WTC11 (cell line): ENCODE data around the gene RSPH4A. TPM values are rescaled to one million over a fixed set of nuclear protein-coding genes. Genes with fewer than 3 reads are reported as not detected.

Experiments used
- ATAC-seq: fragments of 200-7000 bp; cut with Tn5 transposase; 2 replicates; pipeline ENCODE4 v1.10.0; 2021; ENCODE audit warnings: mild to moderate bottlenecking, moderate library complexity
- Bru-seq: library from RNA; stranded (reverse); fragments of 400-500 nt; gene quantifications from one replicate; lab custom pipeline; 2021; lab: Mats Ljungman, UMichigan
- CTCF ChIA-PET: fragments of 300-600 bp; sonication (Branson Sonifier 250); formaldehyde crosslinking; loops from one replicate; lab custom pipeline; 2021; ENCODE audit warnings: antibody characterized with exemption; lab: Charles Lee
- POLR2A ChIA-PET: fragments of 350-600 bp; sonication (Branson Sonifier 250); formaldehyde crosslinking; loops from one replicate; lab custom pipeline; 2021; ENCODE audit warnings: antibody characterized with exemption; lab: Charles Lee
- DNase-seq: peaks from one replicate; pipeline ENCODE4 v3.0.0; 2021; ENCODE audit warnings: low spot score
- H3K27ac Mint-ChIP-seq: 2 replicates; pipeline ENCODE4 v1.8.0; 2021; ENCODE audit warnings: mixed read lengths
- H3K27me3 Mint-ChIP-seq: 2 replicates; pipeline ENCODE4 v1.8.0; 2021; ENCODE audit warnings: low read depth, mild to moderate bottlenecking, moderate library complexity, mixed read lengths
- H3K36me3 Mint-ChIP-seq: 2 replicates; pipeline ENCODE4 v1.8.0; 2021; ENCODE audit warnings: mixed read lengths
- H3K4me1 Mint-ChIP-seq: 2 replicates; pipeline ENCODE4 v1.8.0; 2022; ENCODE audit warnings: mixed read lengths
- H3K4me3 Mint-ChIP-seq: 2 replicates; pipeline ENCODE4 v1.8.0; 2021; ENCODE audit warnings: mild to moderate bottlenecking, moderate library complexity, mixed read lengths
- H3K9me3 Mint-ChIP-seq: 2 replicates; pipeline ENCODE4 v1.8.0; 2021; ENCODE audit warnings: mixed read lengths
- ATF1 ChIP-seq: sonication (generic); formaldehyde crosslinking; IDR thresholded peaks from 2 replicates; pipeline ENCODE4 v1.8.1; 2023; ENCODE audit warnings: mild to moderate bottlenecking, moderate library complexity, missing genetic modification reagents
- CREB1 ChIP-seq: sonication (generic); formaldehyde crosslinking; IDR thresholded peaks from 2 replicates; pipeline ENCODE4 v1.8.0; 2023; ENCODE audit warnings: mild to moderate bottlenecking, missing genetic modification reagents
- CREM ChIP-seq: sonication (generic); formaldehyde crosslinking; IDR thresholded peaks from 2 replicates; pipeline ENCODE4 v1.8.1; 2022; ENCODE audit warnings: mild to moderate bottlenecking, missing genetic modification reagents, moderate library complexity
- ESRRA ChIP-seq: sonication (generic); formaldehyde crosslinking; IDR thresholded peaks from 2 replicates; pipeline ENCODE4 v1.8.1; 2022; ENCODE audit warnings: mild to moderate bottlenecking, missing genetic modification reagents, borderline replicate concordance
- FOXK1 ChIP-seq: sonication (generic); formaldehyde crosslinking; IDR thresholded peaks from 2 replicates; pipeline ENCODE4 v1.8.0; 2022; ENCODE audit warnings: mild to moderate bottlenecking, moderate library complexity, missing genetic modification reagents
- GABPB1 ChIP-seq: sonication (generic); formaldehyde crosslinking; IDR thresholded peaks from 2 replicates; pipeline ENCODE4 v1.8.1; 2023; ENCODE audit warnings: mild to moderate bottlenecking, missing genetic modification reagents
- HMGA2 ChIP-seq: fragments of 250-450 bp; sonication (Bioruptor Pico); IDR thresholded peaks from 2 replicates; pipeline ENCODE4 v1.4.0; 2021; ENCODE audit warnings: mild to moderate bottlenecking, moderate library complexity
- MXD4 ChIP-seq: fragments of 250-450 bp; sonication (Bioruptor Pico); IDR thresholded peaks from 2 replicates; pipeline ENCODE4 v1.8.0; 2021; ENCODE audit warnings: mild to moderate bottlenecking, moderate library complexity, borderline replicate concordance
- NFYB ChIP-seq: sonication (generic); formaldehyde crosslinking; conservative IDR thresholded peaks from 2 replicates; pipeline ENCODE4 v1.8.0; 2022; ENCODE audit warnings: low read depth, missing genetic modification reagents
- NR1H2 ChIP-seq: sonication (generic); formaldehyde crosslinking; IDR thresholded peaks from 2 replicates; pipeline ENCODE4 v1.9.0; 2021; ENCODE audit warnings: mild to moderate bottlenecking, moderate library complexity, missing genetic modification reagents
- PRRX2 ChIP-seq: fragments of 250-450 bp; sonication (Bioruptor Pico); IDR thresholded peaks from 2 replicates; pipeline ENCODE4 v1.8.0; 2021; ENCODE audit warnings: mild to moderate bottlenecking
- SMAD4 ChIP-seq: sonication (generic); formaldehyde crosslinking; IDR thresholded peaks from 2 replicates; pipeline ENCODE4 v1.8.0; 2022; ENCODE audit warnings: mild to moderate bottlenecking, missing genetic modification reagents
- SOX15 ChIP-seq: fragments of 250-450 bp; sonication (Bioruptor Pico); IDR thresholded peaks from 2 replicates; pipeline ENCODE4 v1.9.0; 2021; ENCODE audit warnings: mild to moderate bottlenecking
- SP1 ChIP-seq: sonication (generic); formaldehyde crosslinking; conservative IDR thresholded peaks from 2 replicates; pipeline ENCODE4 v1.8.1; 2022; ENCODE audit warnings: missing genetic modification reagents
- TCF7 ChIP-seq: sonication (generic); formaldehyde crosslinking; IDR thresholded peaks from 2 replicates; pipeline ENCODE4 v1.8.0; 2022; ENCODE audit warnings: mild to moderate bottlenecking, low read depth, missing genetic modification reagents, moderate library complexity
- TP53 ChIP-seq: sonication (generic); formaldehyde crosslinking; IDR thresholded peaks from 2 replicates; pipeline ENCODE4 v1.8.1; 2023; ENCODE audit warnings: mild to moderate bottlenecking, missing genetic modification reagents
- ZBTB21 ChIP-seq: sonication (generic); formaldehyde crosslinking; IDR thresholded peaks from 2 replicates; pipeline ENCODE4 v1.8.1; 2023; ENCODE audit warnings: mild to moderate bottlenecking, missing genetic modification reagents, borderline replicate concordance
- ZMAT4 ChIP-seq: fragments of 250-450 bp; sonication (Bioruptor Pico); IDR thresholded peaks from 2 replicates; pipeline ENCODE4 v1.9.0; 2021; ENCODE audit warnings: mild to moderate bottlenecking
- ZNF263 ChIP-seq: sonication (generic); formaldehyde crosslinking; IDR thresholded peaks from 2 replicates; pipeline ENCODE4 v1.8.1; 2022; ENCODE audit warnings: low read depth, mild to moderate bottlenecking, moderate library complexity, missing genetic modification reagents
- ZNF317 ChIP-seq: sonication (generic); formaldehyde crosslinking; IDR thresholded peaks from 2 replicates; pipeline ENCODE4 v1.8.1; 2023; ENCODE audit warnings: low read depth, mild to moderate bottlenecking, moderate library complexity, missing genetic modification reagents, borderline replicate concordance
- ZNF416 ChIP-seq: fragments of 250-450 bp; sonication (Bioruptor Pico); IDR thresholded peaks from 2 replicates; pipeline ENCODE4 v1.9.0; 2021; ENCODE audit warnings: mild to moderate bottlenecking, inconsistent platforms
- long read RNA-seq, 3 experiments: library from RNA in 1 of 3; library from capped mRNA in 1 of 3; library from polyadenylated mRNA in 1 of 3; unstranded in 2 of 3; stranded (forward) in 1 of 3; transcript quantifications; one replicate each; pipeline ENCODE4 v2.0.0, GENCODE V29; 2021
- total RNA-seq: library from RNA; stranded (reverse); gene quantifications from 3 replicates; pipeline ENCODE4 v1.2.3, GENCODE V29; 2021
- TF ChIP-seq, protein P1 (sequence below): sonication (generic); formaldehyde crosslinking; IDR thresholded peaks from 2 replicates; pipeline ENCODE4 v1.8.0; 2022; ENCODE audit warnings: mild to moderate bottlenecking, missing genetic modification reagents
- TF ChIP-seq, protein P2 (sequence below): fragments of 250-450 bp; sonication (Bioruptor Pico); IDR thresholded peaks from 2 replicates; pipeline ENCODE4 v1.8.0; 2021; ENCODE audit warnings: mild to moderate bottlenecking
- TF ChIP-seq, protein P3 (sequence below): sonication (generic); formaldehyde crosslinking; IDR thresholded peaks from 2 replicates; pipeline ENCODE4 v1.8.0; 2022; ENCODE audit warnings: mild to moderate bottlenecking, missing genetic modification reagents
- TF ChIP-seq, protein P4 (sequence below): fragments of 250-450 bp; sonication (Bioruptor Pico); IDR thresholded peaks from 2 replicates; pipeline ENCODE4 v1.9.0; 2021; ENCODE audit warnings: mild to moderate bottlenecking
- TF ChIP-seq, protein P5 (sequence below): sonication (generic); formaldehyde crosslinking; IDR thresholded peaks from 2 replicates; pipeline ENCODE4 v1.8.1; 2022; ENCODE audit warnings: mild to moderate bottlenecking, missing genetic modification reagents, moderate library complexity, borderline replicate concordance

Gene RSPH4A
- total RNA-seq (0.34 to 0.57 TPM (median 0.34 TPM) in 3 replicates), Bru-seq, nascent RNA (percentile 26 among the genes with signal in this experiment)
- long read RNA-seq, experiment 1, partial matches to known transcripts, result 1 of 3 reads
- long read RNA-seq, experiment 1, other reads (novel, unspliced or antisense), result 1 of 3 reads
- long read RNA-seq, experiment 2, result 0 reads
- long read RNA-seq, experiment 3, partial matches to known transcripts, result 0 of 1 reads
- long read RNA-seq, experiment 3, other reads (novel, unspliced or antisense), result 1 of 1 reads

GRCh38 chr6:116615937-116616736 is at the start of gene RSPH4A:
Gene RSPH4A, plus strand, starts transcription at chr6:116616479. Its CDS starts 145 bp downstream, at chr6:116616624.
- peak; percentile 92 for DNase-seq
- ChIA-PET POLR2A (interaction anchor here (0.5 to 1.4 kb wide), 4 partner anchors 9 to 78 kb away, joined by 3 read pairs; no protein-coding TSS in a partner anchor), CTCF (interaction anchor here (0.6 to 1.6 kb wide), 8 partner anchors 12 to 398 kb away, joined by 3 to 6 read pairs (median 3); no protein-coding TSS in a partner anchor)
- peaks cover 28% of the 10 kb centered on the region for H3K27me3 Mint-ChIP-seq
- peaks cover 14% of the 10 kb centered on the region for H3K4me1 Mint-ChIP-seq
- no peaks in the 10 kb centered on the region for H3K36me3 Mint-ChIP-seq
- H3K4me3 Mint-ChIP-seq, result peak within 1 kb of the TSS; percentile 97
- H3K9me3 Mint-ChIP-seq, result no peaks in the 10 kb centered on the region
- TF ChIP-seq ZBTB21 (CRISPR knock-in tag) (0 out of 2 replicates have a peak, but pooled peaks have one; percentile 46), SP1 (CRISPR knock-in tag) (peak; percentile 56; the same call in 1 of the 2 replicates), ATF1 (CRISPR knock-in tag) (no peak), ZMAT4 (no peak), HMGA2 (CRISPR knock-in tag) (no peak), TP53 (CRISPR knock-in tag) (0 out of 2 replicates have a peak, but pooled peaks have one; percentile 42), FOXK1 (CRISPR knock-in tag) (0 out of 2 replicates have a peak, but pooled peaks have one; percentile 26), CREB1 (CRISPR knock-in tag) (no peak), NFYB (peak; percentile 85), CREM (CRISPR knock-in tag) (no peak), ESRRA (CRISPR knock-in tag) (no peak)
- TF ChIP-seq, protein P1, sequence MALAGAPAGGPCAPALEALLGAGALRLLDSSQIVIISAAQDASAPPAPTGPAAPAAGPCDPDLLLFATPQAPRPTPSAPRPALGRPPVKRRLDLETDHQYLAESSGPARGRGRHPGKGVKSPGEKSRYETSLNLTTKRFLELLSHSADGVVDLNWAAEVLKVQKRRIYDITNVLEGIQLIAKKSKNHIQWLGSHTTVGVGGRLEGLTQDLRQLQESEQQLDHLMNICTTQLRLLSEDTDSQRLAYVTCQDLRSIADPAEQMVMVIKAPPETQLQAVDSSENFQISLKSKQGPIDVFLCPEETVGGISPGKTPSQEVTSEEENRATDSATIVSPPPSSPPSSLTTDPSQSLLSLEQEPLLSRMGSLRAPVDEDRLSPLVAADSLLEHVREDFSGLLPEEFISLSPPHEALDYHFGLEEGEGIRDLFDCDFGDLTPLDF, result no peak
- TF ChIP-seq, protein P2, sequence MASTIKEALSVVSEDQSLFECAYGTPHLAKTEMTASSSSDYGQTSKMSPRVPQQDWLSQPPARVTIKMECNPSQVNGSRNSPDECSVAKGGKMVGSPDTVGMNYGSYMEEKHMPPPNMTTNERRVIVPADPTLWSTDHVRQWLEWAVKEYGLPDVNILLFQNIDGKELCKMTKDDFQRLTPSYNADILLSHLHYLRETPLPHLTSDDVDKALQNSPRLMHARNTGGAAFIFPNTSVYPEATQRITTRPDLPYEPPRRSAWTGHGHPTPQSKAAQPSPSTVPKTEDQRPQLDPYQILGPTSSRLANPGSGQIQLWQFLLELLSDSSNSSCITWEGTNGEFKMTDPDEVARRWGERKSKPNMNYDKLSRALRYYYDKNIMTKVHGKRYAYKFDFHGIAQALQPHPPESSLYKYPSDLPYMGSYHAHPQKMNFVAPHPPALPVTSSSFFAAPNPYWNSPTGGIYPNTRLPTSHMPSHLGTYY (CRISPR knock-in tag), result peak; percentile 62; the same call in 1 of the 2 replicates
- TF ChIP-seq, all 79 proteins: peak for 6
- ATAC-seq, result peak; percentile 99
- peak within 1 kb of the TSS; percentile 99 for H3K27ac Mint-ChIP-seq

- DNase-seq, result no peak
- Mint-ChIP-seq H3K36me3 (no peaks in the 10 kb centered on the region; the same call in 1 of the 2 replicates), H3K27ac (no peak overlapping the region)
- TF ChIP-seq MXD4 (CRISPR knock-in tag) (no peak), SMAD4 (CRISPR knock-in tag) (no peak), ZNF317 (CRISPR knock-in tag) (no peak), PRRX2 (no peak), GABPB1 (CRISPR knock-in tag) (no peak), SOX15 (CRISPR knock-in tag) (no peak), CREB1 (CRISPR knock-in tag) (no peak), TCF7 (no peak), ZNF263 (CRISPR knock-in tag) (no peak), NR1H2 (no peak), ZNF416 (CRISPR knock-in tag) (no peak), CREM (CRISPR knock-in tag) (no peak)
- TF ChIP-seq, protein P3, sequence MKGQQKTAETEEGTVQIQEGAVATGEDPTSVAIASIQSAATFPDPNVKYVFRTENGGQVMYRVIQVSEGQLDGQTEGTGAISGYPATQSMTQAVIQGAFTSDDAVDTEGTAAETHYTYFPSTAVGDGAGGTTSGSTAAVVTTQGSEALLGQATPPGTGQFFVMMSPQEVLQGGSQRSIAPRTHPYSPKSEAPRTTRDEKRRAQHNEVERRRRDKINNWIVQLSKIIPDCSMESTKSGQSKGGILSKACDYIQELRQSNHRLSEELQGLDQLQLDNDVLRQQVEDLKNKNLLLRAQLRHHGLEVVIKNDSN (CRISPR knock-in tag), result no peak
- TF ChIP-seq, protein P4, sequence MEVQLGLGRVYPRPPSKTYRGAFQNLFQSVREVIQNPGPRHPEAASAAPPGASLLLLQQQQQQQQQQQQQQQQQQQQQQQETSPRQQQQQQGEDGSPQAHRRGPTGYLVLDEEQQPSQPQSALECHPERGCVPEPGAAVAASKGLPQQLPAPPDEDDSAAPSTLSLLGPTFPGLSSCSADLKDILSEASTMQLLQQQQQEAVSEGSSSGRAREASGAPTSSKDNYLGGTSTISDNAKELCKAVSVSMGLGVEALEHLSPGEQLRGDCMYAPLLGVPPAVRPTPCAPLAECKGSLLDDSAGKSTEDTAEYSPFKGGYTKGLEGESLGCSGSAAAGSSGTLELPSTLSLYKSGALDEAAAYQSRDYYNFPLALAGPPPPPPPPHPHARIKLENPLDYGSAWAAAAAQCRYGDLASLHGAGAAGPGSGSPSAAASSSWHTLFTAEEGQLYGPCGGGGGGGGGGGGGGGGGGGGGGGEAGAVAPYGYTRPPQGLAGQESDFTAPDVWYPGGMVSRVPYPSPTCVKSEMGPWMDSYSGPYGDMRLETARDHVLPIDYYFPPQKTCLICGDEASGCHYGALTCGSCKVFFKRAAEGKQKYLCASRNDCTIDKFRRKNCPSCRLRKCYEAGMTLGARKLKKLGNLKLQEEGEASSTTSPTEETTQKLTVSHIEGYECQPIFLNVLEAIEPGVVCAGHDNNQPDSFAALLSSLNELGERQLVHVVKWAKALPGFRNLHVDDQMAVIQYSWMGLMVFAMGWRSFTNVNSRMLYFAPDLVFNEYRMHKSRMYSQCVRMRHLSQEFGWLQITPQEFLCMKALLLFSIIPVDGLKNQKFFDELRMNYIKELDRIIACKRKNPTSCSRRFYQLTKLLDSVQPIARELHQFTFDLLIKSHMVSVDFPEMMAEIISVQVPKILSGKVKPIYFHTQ (CRISPR knock-in tag), result no peak
- TF ChIP-seq, protein P5, sequence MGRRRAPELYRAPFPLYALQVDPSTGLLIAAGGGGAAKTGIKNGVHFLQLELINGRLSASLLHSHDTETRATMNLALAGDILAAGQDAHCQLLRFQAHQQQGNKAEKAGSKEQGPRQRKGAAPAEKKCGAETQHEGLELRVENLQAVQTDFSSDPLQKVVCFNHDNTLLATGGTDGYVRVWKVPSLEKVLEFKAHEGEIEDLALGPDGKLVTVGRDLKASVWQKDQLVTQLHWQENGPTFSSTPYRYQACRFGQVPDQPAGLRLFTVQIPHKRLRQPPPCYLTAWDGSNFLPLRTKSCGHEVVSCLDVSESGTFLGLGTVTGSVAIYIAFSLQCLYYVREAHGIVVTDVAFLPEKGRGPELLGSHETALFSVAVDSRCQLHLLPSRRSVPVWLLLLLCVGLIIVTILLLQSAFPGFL, result no peak
These were observed 48.2 kb upstream of the RSPH4A start for GRCh38 chr6:116568111-116568510.

More at GRCh38 chr6:116568111-116568510, 48.2 kb upstream of the RSPH4A start:
- Mint-ChIP-seq H3K4me3 (no peak overlapping the region), H3K27me3 (no peaks in the 10 kb centered on the region; the same call in 1 of the 2 replicates), H3K9me3 (no peaks in the 10 kb centered on the region), H3K4me1 (peaks cover 14% of the 10 kb centered on the region)
- no peak for ATAC-seq
- CTCF ChIA-PET, result no interaction called here
- POLR2A ChIA-PET, result no interaction called here
